CD4-positive, alpha-beta T cell treated with Interleukin-6 at 100 ng/mL for 8 hours (primary cell): ENCODE measurements around the gene CELA2A.
"Not testable (repeated sequence)": the region's sequence is repeated elsewhere in the genome, so short reads cannot be mapped to it uniquely, and the experiment has no call there.

ENCODE experiments used
- DNase-seq: peaks from one replicate; pipeline ENCODE4 v3.0.0-alpha.2; 2020; ENCODE audit warnings: mixed read lengths, low spot score

Gene CELA2A

GRCh38 chr1:15445390-15446122 lies 11.0 kb upstream of the CELA2A start:
- no peak for DNase-seq

GRCh38 chr1:15446212-15446611 lies 10.3 kb upstream of the CELA2A start:
- no peak for DNase-seq

GRCh38 chr1:15448877-15449462 lies 7.6 kb upstream of the CELA2A start:
- DNase-seq, result no peak

GRCh38 chr1:15449567-15449966 lies 7.0 kb upstream of the CELA2A start:
- no peak for DNase-seq

- no peak for DNase-seq
Observed at GRCh38 chr1:15451014-15451722, 5.4 kb upstream of the CELA2A start.

- DNase-seq, result no peak
Observed at GRCh38 chr1:15452216-15452615, 4.3 kb upstream of the CELA2A start.

GRCh38 chr1:15452866-15453571 lies 3.5 kb upstream of the CELA2A start:
- no peak for DNase-seq

- no peak for DNase-seq
Observed at GRCh38 chr1:15453734-15454133, 2.8 kb upstream of the CELA2A start.

GRCh38 chr1:15454256-15454655 lies 2.3 kb upstream of the CELA2A start:
- no peak for DNase-seq

- no peak for DNase-seq
Observed at GRCh38 chr1:15455522-15455921, 1.0 kb upstream of the CELA2A start.

- no peak for DNase-seq
Observed at GRCh38 chr1:15457585-15457984, 1.1 kb downstream of the CELA2A start.

- DNase-seq, result not testable (repeated sequence)
Observed at GRCh38 chr1:15458388-15458787, 1.9 kb downstream of the CELA2A start.

- DNase-seq, result no peak
Observed at GRCh38 chr1:15459771-15460707, 3.5 kb downstream of the CELA2A start.

GRCh38 chr1:15460708-15461095 lies 4.2 kb downstream of the CELA2A start:
- DNase-seq, result no peak

- not testable (repeated sequence) for DNase-seq
Observed at GRCh38 chr1:15463064-15463800, 6.7 kb downstream of the CELA2A start.

GRCh38 chr1:15463926-15464322 lies 7.4 kb downstream of the CELA2A start:
- DNase-seq, result not testable (repeated sequence)

- DNase-seq, result no peak
Observed at GRCh38 chr1:15465674-15466073, 9.1 kb downstream of the CELA2A start.

- DNase-seq, result not testable (repeated sequence)
Observed at GRCh38 chr1:15466955-15467625, 10.6 kb downstream of the CELA2A start.

- DNase-seq, result no peak
Observed at GRCh38 chr1:15468145-15468544, 11.6 kb downstream of the CELA2A start.

- DNase-seq, result no peak
Observed at GRCh38 chr1:15469361-15469760, 12.8 kb downstream of the CELA2A start.
